WTC11 (cell line): Measurements from ENCODE around the gene KDM2A. TPM values are rescaled to one million over a fixed set of nuclear protein-coding genes. Genes with fewer than 3 reads are reported as not detected.

Source experiments
- ATAC-seq: fragments of 200-7000 bp; cut with Tn5 transposase; 2 replicates; pipeline ENCODE4 v1.10.0; 2021; ENCODE audit warnings: mild to moderate bottlenecking, moderate library complexity
- CTCF ChIA-PET: fragments of 300-600 bp; sonication (Branson Sonifier 250); formaldehyde crosslinking; loops from one replicate; lab custom pipeline; 2021; ENCODE audit warnings: antibody characterized with exemption; lab: Charles Lee
- POLR2A ChIA-PET: fragments of 350-600 bp; sonication (Branson Sonifier 250); formaldehyde crosslinking; loops from one replicate; lab custom pipeline; 2021; ENCODE audit warnings: antibody characterized with exemption; lab: Charles Lee
- DNase-seq: peaks from one replicate; pipeline ENCODE4 v3.0.0; 2021; ENCODE audit warnings: low spot score
- H3K27ac Mint-ChIP-seq: 2 replicates; pipeline ENCODE4 v1.8.0; 2021; ENCODE audit warnings: mixed read lengths
- H3K27me3 Mint-ChIP-seq: 2 replicates; pipeline ENCODE4 v1.8.0; 2021; ENCODE audit warnings: low read depth, mild to moderate bottlenecking, moderate library complexity, mixed read lengths
- H3K36me3 Mint-ChIP-seq: 2 replicates; pipeline ENCODE4 v1.8.0; 2021; ENCODE audit warnings: mixed read lengths
- H3K4me1 Mint-ChIP-seq: 2 replicates; pipeline ENCODE4 v1.8.0; 2022; ENCODE audit warnings: mixed read lengths
- H3K4me3 Mint-ChIP-seq: 2 replicates; pipeline ENCODE4 v1.8.0; 2021; ENCODE audit warnings: mild to moderate bottlenecking, moderate library complexity, mixed read lengths
- H3K9me3 Mint-ChIP-seq: 2 replicates; pipeline ENCODE4 v1.8.0; 2021; ENCODE audit warnings: mixed read lengths
- ATF1 ChIP-seq: sonication (generic); formaldehyde crosslinking; IDR thresholded peaks from 2 replicates; pipeline ENCODE4 v1.8.1; 2023; ENCODE audit warnings: mild to moderate bottlenecking, moderate library complexity, missing genetic modification reagents
- FOXP1 ChIP-seq: sonication (generic); formaldehyde crosslinking; IDR thresholded peaks from 2 replicates; pipeline ENCODE4 v1.8.0; 2022; ENCODE audit warnings: missing genetic modification reagents, mild to moderate bottlenecking, moderate library complexity, borderline replicate concordance
- PRRX2 ChIP-seq: fragments of 250-450 bp; sonication (Bioruptor Pico); IDR thresholded peaks from 2 replicates; pipeline ENCODE4 v1.8.0; 2021; ENCODE audit warnings: mild to moderate bottlenecking
- TEAD4 ChIP-seq: sonication (generic); formaldehyde crosslinking; IDR thresholded peaks from 2 replicates; pipeline ENCODE4 v1.8.0; 2022; ENCODE audit warnings: mild to moderate bottlenecking, missing genetic modification reagents
- ZNF423 ChIP-seq: fragments of 250-450 bp; sonication (Bioruptor Pico); IDR thresholded peaks from 2 replicates; pipeline ENCODE4 v2.1.2; 2022; ENCODE audit warnings: mild to moderate bottlenecking, moderate library complexity
- total RNA-seq: library from RNA; stranded (reverse); gene quantifications from 3 replicates; pipeline ENCODE4 v1.2.3, GENCODE V29; 2021
- TF ChIP-seq, protein P1 (sequence below): sonication (generic); formaldehyde crosslinking; IDR thresholded peaks from 2 replicates; pipeline ENCODE4 v1.8.0; 2022; ENCODE audit warnings: missing genetic modification reagents
- TF ChIP-seq, protein P2 (sequence below): sonication (generic); formaldehyde crosslinking; IDR thresholded peaks from 2 replicates; pipeline ENCODE4 v1.8.1; 2022; ENCODE audit warnings: mild to moderate bottlenecking, moderate library complexity, missing genetic modification reagents
- TF ChIP-seq, protein P3 (sequence below): sonication (generic); formaldehyde crosslinking; IDR thresholded peaks from 2 replicates; pipeline ENCODE4 v1.8.0; 2023; ENCODE audit warnings: missing genetic modification reagents, mild to moderate bottlenecking, borderline replicate concordance
- TF ChIP-seq, protein P4 (sequence below): fragments of 250-450 bp; sonication (Bioruptor Pico); IDR thresholded peaks from 2 replicates; pipeline ENCODE4 v1.8.0; 2021; ENCODE audit warnings: mild to moderate bottlenecking
- TF ChIP-seq, protein P5 (sequence below): sonication (generic); formaldehyde crosslinking; IDR thresholded peaks from 2 replicates; pipeline ENCODE4 v1.8.0; 2022; ENCODE audit warnings: mild to moderate bottlenecking, missing genetic modification reagents
- TF ChIP-seq, protein P6 (sequence below): sonication (generic); formaldehyde crosslinking; IDR thresholded peaks from 2 replicates; pipeline ENCODE4 v1.8.1; 2022; ENCODE audit warnings: low read depth, missing genetic modification reagents, borderline replicate concordance
- TF ChIP-seq, protein P7 (sequence below): sonication (generic); formaldehyde crosslinking; IDR thresholded peaks from 2 replicates; pipeline ENCODE4 v1.8.1; 2023; ENCODE audit warnings: mild to moderate bottlenecking, missing genetic modification reagents
- TF ChIP-seq, protein P8 (sequence below): fragments of 250-450 bp; sonication (Bioruptor Pico); IDR thresholded peaks from 2 replicates; pipeline ENCODE4 v1.9.0; 2021; ENCODE audit warnings: mild to moderate bottlenecking

Gene KDM2A
- total RNA-seq, 1 experiment from 2014 or later = 58.0 TPM

DNA sequence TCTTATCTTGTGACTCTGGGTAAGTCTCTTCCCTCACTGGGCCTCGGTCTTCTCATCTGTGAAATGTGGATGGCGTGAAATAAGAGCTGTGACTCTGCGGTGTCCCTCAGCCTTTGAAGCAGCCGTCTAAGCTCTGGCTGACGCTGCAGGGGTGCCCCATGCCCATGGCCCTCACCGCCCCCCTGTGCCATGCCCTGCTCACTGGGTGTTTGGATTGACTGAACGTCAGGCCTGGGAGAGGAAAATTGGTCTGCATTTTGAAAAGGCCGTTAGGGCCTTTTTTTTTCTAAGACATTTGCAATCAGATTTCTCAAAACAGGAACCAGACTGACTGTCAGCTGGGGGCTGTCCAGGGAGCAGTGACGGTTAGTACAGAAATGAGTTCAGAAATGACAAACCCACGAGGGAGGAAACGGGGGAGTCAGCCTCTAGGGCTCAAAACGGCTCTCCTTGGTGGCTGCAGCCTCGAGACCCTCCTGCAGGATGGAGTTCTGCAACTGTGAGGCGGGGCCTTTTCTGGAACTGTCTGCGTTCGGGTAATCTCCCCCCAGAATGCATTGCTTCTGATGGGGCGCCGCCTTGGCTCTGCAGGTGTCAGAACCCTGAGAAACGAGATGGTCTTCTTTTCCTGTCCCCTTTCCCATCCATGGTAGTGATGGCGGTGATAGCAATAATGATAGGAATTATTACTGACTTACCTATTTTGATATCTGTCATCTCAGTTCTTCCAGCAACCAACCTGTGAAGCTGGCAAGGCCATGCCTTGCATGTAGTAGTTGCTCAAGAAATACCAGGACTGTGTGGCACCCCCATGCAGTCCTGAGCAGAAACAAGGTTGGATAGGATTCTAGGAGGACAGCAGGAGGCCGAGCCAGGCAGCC lies 149.3 kb downstream of the KDM2A start (continued):
- TF ChIP-seq, protein P1, sequence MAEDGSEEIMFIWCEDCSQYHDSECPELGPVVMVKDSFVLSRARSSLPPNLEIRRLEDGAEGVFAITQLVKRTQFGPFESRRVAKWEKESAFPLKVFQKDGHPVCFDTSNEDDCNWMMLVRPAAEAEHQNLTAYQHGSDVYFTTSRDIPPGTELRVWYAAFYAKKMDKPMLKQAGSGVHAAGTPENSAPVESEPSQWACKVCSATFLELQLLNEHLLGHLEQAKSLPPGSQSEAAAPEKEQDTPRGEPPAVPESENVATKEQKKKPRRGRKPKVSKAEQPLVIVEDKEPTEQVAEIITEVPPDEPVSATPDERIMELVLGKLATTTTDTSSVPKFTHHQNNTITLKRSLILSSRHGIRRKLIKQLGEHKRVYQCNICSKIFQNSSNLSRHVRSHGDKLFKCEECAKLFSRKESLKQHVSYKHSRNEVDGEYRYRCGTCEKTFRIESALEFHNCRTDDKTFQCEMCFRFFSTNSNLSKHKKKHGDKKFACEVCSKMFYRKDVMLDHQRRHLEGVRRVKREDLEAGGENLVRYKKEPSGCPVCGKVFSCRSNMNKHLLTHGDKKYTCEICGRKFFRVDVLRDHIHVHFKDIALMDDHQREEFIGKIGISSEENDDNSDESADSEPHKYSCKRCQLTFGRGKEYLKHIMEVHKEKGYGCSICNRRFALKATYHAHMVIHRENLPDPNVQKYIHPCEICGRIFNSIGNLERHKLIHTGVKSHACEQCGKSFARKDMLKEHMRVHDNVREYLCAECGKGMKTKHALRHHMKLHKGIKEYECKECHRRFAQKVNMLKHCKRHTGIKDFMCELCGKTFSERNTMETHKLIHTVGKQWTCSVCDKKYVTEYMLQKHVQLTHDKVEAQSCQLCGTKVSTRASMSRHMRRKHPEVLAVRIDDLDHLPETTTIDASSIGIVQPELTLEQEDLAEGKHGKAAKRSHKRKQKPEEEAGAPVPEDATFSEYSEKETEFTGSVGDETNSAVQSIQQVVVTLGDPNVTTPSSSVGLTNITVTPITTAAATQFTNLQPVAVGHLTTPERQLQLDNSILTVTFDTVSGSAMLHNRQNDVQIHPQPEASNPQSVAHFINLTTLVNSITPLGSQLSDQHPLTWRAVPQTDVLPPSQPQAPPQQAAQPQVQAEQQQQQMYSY (CRISPR knock-in tag) = no peak

DNA sequence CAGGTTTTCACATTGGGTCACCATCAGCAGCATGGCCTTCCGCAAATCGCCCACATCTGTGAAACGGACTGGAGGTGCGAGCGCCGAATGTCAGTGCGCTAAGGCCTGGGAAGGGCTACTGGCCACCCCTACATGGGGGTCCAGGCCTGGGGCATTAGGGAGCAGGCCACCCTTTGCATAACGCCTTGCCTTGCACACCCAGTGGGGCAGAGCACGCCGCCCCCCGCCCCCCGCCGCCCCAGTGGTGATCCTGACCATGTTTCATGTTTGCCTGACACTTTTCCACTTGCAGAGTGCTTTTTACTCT lies 149.9 kb downstream of the KDM2A start:
- ATAC-seq = no peak
- Mint-ChIP-seq H3K4me1 (peaks cover 47% of the 10 kb centered on the region), H3K4me3 (peak overlapping the region; percentile 93; the same call in 1 of the 2 replicates), H3K27ac (no peak overlapping the region; the same call in 1 of the 2 replicates), H3K36me3 (no peaks in the 10 kb centered on the region), H3K27me3 (peaks cover 18% of the 10 kb centered on the region), H3K9me3 (no peaks in the 10 kb centered on the region)
- ChIA-PET POLR2A (no interaction called here), CTCF (interaction anchor here (1.8 to 3.0 kb wide), 2 partner anchors 20 to 49 kb away, joined by 14 to 18 read pairs; partner anchors contain the start of gene ANKRD13D)
- DNase-seq = no peak
- TF ChIP-seq ZNF423 (no peak), ATF1 (no peak), FOXP1 (CRISPR knock-in tag) (no peak), PRRX2 (CRISPR knock-in tag) (no peak), TEAD4 (CRISPR knock-in tag) (no peak)
- TF ChIP-seq, protein P2, sequence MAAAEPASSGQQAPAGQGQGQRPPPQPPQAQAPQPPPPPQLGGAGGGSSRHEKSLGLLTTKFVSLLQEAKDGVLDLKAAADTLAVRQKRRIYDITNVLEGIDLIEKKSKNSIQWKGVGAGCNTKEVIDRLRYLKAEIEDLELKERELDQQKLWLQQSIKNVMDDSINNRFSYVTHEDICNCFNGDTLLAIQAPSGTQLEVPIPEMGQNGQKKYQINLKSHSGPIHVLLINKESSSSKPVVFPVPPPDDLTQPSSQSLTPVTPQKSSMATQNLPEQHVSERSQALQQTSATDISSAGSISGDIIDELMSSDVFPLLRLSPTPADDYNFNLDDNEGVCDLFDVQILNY (CRISPR knock-in tag) = no peak
- TF ChIP-seq, protein P3, sequence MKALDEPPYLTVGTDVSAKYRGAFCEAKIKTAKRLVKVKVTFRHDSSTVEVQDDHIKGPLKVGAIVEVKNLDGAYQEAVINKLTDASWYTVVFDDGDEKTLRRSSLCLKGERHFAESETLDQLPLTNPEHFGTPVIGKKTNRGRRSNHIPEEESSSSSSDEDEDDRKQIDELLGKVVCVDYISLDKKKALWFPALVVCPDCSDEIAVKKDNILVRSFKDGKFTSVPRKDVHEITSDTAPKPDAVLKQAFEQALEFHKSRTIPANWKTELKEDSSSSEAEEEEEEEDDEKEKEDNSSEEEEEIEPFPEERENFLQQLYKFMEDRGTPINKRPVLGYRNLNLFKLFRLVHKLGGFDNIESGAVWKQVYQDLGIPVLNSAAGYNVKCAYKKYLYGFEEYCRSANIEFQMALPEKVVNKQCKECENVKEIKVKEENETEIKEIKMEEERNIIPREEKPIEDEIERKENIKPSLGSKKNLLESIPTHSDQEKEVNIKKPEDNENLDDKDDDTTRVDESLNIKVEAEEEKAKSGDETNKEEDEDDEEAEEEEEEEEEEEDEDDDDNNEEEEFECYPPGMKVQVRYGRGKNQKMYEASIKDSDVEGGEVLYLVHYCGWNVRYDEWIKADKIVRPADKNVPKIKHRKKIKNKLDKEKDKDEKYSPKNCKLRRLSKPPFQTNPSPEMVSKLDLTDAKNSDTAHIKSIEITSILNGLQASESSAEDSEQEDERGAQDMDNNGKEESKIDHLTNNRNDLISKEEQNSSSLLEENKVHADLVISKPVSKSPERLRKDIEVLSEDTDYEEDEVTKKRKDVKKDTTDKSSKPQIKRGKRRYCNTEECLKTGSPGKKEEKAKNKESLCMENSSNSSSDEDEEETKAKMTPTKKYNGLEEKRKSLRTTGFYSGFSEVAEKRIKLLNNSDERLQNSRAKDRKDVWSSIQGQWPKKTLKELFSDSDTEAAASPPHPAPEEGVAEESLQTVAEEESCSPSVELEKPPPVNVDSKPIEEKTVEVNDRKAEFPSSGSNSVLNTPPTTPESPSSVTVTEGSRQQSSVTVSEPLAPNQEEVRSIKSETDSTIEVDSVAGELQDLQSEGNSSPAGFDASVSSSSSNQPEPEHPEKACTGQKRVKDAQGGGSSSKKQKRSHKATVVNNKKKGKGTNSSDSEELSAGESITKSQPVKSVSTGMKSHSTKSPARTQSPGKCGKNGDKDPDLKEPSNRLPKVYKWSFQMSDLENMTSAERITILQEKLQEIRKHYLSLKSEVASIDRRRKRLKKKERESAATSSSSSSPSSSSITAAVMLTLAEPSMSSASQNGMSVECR (CRISPR knock-in tag) = no peak
- TF ChIP-seq, protein P4, sequence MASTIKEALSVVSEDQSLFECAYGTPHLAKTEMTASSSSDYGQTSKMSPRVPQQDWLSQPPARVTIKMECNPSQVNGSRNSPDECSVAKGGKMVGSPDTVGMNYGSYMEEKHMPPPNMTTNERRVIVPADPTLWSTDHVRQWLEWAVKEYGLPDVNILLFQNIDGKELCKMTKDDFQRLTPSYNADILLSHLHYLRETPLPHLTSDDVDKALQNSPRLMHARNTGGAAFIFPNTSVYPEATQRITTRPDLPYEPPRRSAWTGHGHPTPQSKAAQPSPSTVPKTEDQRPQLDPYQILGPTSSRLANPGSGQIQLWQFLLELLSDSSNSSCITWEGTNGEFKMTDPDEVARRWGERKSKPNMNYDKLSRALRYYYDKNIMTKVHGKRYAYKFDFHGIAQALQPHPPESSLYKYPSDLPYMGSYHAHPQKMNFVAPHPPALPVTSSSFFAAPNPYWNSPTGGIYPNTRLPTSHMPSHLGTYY (CRISPR knock-in tag) = no peak
- TF ChIP-seq, protein P5, sequence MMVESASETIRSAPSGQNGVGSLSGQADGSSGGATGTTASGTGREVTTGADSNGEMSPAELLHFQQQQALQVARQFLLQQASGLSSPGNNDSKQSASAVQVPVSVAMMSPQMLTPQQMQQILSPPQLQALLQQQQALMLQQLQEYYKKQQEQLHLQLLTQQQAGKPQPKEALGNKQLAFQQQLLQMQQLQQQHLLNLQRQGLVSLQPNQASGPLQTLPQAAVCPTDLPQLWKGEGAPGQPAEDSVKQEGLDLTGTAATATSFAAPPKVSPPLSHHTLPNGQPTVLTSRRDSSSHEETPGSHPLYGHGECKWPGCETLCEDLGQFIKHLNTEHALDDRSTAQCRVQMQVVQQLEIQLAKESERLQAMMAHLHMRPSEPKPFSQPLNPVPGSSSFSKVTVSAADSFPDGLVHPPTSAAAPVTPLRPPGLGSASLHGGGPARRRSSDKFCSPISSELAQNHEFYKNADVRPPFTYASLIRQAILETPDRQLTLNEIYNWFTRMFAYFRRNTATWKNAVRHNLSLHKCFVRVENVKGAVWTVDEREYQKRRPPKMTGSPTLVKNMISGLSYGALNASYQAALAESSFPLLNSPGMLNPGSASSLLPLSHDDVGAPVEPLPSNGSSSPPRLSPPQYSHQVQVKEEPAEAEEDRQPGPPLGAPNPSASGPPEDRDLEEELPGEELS (CRISPR knock-in tag) = no peak
- TF ChIP-seq, protein P6, sequence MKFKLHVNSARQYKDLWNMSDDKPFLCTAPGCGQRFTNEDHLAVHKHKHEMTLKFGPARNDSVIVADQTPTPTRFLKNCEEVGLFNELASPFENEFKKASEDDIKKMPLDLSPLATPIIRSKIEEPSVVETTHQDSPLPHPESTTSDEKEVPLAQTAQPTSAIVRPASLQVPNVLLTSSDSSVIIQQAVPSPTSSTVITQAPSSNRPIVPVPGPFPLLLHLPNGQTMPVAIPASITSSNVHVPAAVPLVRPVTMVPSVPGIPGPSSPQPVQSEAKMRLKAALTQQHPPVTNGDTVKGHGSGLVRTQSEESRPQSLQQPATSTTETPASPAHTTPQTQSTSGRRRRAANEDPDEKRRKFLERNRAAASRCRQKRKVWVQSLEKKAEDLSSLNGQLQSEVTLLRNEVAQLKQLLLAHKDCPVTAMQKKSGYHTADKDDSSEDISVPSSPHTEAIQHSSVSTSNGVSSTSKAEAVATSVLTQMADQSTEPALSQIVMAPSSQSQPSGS = no peak
- TF ChIP-seq, protein P7, sequence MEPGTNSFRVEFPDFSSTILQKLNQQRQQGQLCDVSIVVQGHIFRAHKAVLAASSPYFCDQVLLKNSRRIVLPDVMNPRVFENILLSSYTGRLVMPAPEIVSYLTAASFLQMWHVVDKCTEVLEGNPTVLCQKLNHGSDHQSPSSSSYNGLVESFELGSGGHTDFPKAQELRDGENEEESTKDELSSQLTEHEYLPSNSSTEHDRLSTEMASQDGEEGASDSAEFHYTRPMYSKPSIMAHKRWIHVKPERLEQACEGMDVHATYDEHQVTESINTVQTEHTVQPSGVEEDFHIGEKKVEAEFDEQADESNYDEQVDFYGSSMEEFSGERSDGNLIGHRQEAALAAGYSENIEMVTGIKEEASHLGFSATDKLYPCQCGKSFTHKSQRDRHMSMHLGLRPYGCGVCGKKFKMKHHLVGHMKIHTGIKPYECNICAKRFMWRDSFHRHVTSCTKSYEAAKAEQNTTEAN (CRISPR knock-in tag) = no peak
- TF ChIP-seq, protein P8, sequence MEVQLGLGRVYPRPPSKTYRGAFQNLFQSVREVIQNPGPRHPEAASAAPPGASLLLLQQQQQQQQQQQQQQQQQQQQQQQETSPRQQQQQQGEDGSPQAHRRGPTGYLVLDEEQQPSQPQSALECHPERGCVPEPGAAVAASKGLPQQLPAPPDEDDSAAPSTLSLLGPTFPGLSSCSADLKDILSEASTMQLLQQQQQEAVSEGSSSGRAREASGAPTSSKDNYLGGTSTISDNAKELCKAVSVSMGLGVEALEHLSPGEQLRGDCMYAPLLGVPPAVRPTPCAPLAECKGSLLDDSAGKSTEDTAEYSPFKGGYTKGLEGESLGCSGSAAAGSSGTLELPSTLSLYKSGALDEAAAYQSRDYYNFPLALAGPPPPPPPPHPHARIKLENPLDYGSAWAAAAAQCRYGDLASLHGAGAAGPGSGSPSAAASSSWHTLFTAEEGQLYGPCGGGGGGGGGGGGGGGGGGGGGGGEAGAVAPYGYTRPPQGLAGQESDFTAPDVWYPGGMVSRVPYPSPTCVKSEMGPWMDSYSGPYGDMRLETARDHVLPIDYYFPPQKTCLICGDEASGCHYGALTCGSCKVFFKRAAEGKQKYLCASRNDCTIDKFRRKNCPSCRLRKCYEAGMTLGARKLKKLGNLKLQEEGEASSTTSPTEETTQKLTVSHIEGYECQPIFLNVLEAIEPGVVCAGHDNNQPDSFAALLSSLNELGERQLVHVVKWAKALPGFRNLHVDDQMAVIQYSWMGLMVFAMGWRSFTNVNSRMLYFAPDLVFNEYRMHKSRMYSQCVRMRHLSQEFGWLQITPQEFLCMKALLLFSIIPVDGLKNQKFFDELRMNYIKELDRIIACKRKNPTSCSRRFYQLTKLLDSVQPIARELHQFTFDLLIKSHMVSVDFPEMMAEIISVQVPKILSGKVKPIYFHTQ = no peak
